Lower leg skin (tissue), 4 donors: ENCODE data around the gene MAGI3. TPM values are rescaled to one million over a fixed set of nuclear protein-coding genes. Genes with fewer than 3 reads are reported as not detected.
A peak's percentile ranks its signal among the peaks of the same experiment; 100 is the strongest.

Experiments used
- DNase-seq, 2 donors: peaks; one replicate each; pipeline ENCODE4 v3.0.0-alpha.2; 2019; ENCODE audit warnings: low spot score in 2 of 2
- H3K4me3 ChIP-seq: fragments of 200-600 bp; sonication (generic); 2 replicates; pipeline ENCODE4 v1.5.1; 2017; ENCODE audit warnings: mild to moderate bottlenecking, low read depth; ENCODE audit not compliant: poor library complexity, severe bottlenecking
- POLR2A ChIP-seq, 2 donors: fragments of 450-650 bp; IDR thresholded peaks; one replicate each; pipeline ENCODE4 v1.6.1; 2016 to 2017; ENCODE audit warnings: antibody characterized with exemption in 2 of 2, mild to moderate bottlenecking in 1 of 2, moderate library complexity in 1 of 2
- WGBS, 2 donors: methylation state at CpG; one replicate each; pipeline ENCODE4 v1.1.5; 2018; 5-methylcytosine and 5-hydroxymethylcytosine counted together
- intact Hi-C: fragments of 100-400 bp; cut with DNase I; formaldehyde crosslinking; loops from one replicate; pipeline ENCODE4 v1.15.0; 2023; ENCODE audit warnings: low total_unique reads
- total RNA-seq, 4 donors: library from RNA; depleted of rRNA; stranded (reverse); fragments of >200 nt; gene quantifications; one replicate each; pipeline ENCODE4 v1.1.0, GENCODE V29; 2016
- TF ChIP-seq, protein P1 (sequence below), 3 donors: fragments of 450-650 bp; IDR thresholded peaks; one replicate each; pipeline ENCODE4 v1.5.1; 2016; ENCODE audit warnings: antibody characterized with exemption in 3 of 3, mild to moderate bottlenecking in 3 of 3, moderate library complexity in 2 of 3

Gene MAGI3
- total RNA-seq, 4 donors from 2014 or later, result 6.8 to 14.2 (median 10.3) TPM

DNA sequence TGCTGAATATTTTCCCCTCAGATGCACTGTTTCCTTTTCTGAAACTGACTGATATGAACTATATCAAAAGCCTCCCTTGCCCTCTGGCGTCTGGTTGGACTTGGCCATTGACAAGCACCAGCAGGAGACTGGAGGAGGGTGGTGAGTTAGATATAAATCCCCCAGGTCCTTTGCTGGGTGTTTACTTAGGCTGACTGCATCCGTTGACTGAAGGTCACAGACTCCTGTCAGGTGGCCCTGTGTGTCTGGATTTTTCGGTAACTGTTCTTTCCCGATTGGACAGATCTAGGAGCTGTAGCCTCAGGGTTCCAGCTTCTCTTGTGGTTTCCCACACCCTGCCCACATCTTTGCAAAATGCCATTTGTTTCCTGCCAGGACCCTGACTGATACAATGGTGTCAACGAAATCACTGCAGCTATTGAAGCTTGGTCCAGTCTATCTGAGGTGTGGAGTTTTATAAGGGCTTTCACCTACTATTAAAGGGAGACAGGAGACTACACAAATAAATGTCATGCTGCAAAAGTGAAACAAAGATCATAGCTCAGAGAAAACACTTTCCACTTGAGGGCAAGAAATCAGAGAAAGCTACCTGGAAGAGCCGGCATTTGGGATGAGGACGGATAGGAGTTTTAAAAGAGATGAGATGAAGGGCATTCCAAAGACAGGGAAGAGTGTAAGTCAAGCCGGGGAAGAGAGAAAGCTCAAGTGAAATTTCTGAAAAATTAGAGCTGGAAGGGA, 1.5 kb upstream of the MAGI3 start:
- no peak for TF ChIP-seq POLR2A (IDR thresholded peaks at IDR 0.05)
- TF ChIP-seq, protein P1, sequence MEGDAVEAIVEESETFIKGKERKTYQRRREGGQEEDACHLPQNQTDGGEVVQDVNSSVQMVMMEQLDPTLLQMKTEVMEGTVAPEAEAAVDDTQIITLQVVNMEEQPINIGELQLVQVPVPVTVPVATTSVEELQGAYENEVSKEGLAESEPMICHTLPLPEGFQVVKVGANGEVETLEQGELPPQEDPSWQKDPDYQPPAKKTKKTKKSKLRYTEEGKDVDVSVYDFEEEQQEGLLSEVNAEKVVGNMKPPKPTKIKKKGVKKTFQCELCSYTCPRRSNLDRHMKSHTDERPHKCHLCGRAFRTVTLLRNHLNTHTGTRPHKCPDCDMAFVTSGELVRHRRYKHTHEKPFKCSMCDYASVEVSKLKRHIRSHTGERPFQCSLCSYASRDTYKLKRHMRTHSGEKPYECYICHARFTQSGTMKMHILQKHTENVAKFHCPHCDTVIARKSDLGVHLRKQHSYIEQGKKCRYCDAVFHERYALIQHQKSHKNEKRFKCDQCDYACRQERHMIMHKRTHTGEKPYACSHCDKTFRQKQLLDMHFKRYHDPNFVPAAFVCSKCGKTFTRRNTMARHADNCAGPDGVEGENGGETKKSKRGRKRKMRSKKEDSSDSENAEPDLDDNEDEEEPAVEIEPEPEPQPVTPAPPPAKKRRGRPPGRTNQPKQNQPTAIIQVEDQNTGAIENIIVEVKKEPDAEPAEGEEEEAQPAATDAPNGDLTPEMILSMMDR (IDR thresholded peaks at IDR 0.05), result no peak
- 19 to 24% methylated on average over 8 of the region's 8 CpGs for WGBS, 2 donors
- intact Hi-C loops, result no loop called here
- DNase-seq, result no peak
- H3K4me3 ChIP-seq, result no peak overlapping the region

DNA sequence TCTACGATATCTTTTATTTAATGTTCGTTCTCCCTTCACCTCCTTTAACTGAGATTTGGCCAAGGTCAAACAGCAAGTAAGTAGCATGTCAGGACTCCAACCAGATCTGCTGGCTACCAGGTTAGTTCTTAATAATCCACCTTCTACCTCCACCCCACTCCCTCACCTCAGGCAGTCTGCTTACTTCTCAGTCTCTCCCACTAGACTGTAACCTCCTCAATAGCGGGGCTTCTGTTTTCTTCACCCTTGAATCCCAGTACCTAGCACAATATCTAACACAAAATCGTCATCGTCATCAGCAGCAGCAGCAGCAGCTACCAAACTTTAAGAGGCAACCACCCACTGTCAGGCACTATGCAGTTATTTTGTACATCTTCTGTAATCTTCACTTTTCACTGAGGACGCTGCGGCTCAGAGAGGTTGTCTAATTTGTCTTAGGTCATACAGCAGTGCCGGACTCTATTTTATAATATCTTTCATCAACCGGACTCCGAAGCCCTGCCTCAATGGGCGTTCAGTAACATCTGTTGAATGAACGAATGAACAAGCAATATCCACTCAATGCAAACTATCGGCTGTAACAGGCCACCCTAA, 859 bp upstream of the MAGI3 start:
- H3K4me3 ChIP-seq, result peak overlapping the region; percentile 39
- WGBS, 2 donors, result 2 to 3% methylated on average over 13 of the region's 13 CpGs
- intact Hi-C loops, result no loop called here
- no peak for TF ChIP-seq POLR2A (IDR thresholded peaks at IDR 0.05)
- TF ChIP-seq, protein P1 (IDR thresholded peaks at IDR 0.05), result no peak
- no peak for DNase-seq

DNA sequence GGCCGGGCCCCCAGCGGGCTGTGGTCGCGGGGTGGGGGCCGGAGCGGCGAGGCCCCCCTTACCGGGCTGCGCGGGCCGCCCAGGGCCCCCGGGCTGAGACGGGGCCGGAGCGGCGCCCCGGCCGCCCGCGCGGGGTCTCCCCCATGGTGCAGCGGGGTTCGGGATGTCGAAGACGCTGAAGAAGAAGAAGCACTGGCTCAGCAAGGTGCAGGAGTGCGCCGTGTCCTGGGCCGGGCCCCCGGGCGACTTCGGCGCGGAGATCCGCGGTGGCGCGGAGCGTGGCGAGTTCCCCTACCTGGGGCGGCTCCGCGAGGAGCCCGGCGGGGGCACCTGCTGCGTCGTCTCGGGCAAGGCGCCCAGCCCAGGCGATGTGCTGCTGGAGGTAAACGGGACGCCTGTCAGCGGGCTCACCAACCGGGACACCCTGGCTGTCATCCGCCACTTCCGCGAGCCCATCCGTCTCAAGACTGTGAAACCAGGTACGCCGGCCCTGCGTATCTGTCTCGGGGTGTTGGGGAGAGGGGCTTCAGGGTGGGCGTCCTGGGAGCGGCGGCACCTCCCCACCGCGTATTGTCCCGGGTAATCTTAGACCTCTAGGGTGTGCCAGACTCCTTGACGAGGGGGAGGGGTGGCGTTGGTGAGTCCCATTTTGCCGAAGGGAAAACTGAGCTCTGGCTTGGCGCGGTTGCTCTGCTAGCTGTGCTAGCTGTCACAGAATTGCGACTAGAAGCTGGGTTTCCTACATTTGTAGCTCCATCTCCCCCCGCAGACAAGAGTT, 745 bp downstream of the MAGI3 start:
- intact Hi-C loops, result no loop called here
- no peak for TF ChIP-seq POLR2A (IDR thresholded peaks at IDR 0.05)
- TF ChIP-seq, protein P1 (IDR thresholded peaks at IDR 0.05), result no peak
- WGBS, 2 donors, result 0 to 4% methylated on average over 19 to 38 of the region's 74 CpGs
- peak overlapping the region; percentile 70 for H3K4me3 ChIP-seq
- peak; percentile 40 to 91 for DNase-seq

DNA sequence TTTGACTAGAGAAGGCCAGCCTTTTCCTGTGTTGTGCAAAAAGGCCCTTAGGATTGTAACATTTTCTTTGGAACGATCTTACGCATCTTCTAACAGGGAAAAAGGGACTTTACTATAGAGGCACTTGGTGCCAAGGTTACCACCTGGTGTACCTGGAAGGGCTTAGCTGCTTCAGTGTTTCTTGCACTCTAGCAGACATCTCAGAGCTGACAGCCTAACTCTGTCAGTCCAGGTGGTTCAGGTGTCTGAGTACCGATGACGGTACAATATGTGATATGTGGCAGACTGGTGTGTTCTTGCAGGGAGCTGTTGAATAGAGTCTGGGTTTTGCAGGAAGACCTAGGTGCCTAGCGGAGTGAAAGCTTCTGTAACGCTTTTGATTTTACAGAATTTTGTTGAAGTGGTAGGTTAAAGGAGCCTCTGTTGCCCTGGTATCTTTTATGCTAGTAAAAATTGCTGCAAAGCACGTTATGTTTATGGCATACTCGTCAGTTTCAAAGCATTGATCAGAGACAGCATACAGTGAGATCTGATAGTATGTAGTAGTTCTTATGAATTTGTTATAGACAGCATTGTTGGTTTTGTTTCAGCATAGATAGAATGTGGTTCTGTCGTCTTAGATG, 1.4 kb downstream of the MAGI3 start:
- DNase-seq, result no peak
- intact Hi-C loops, result no loop called here
- 5 to 6% methylated on average over 9 of the region's 9 CpGs for WGBS, 2 donors
- peak overlapping the region; percentile 70 for H3K4me3 ChIP-seq
- TF ChIP-seq, protein P1 (IDR thresholded peaks at IDR 0.05), result no peak
- no peak for TF ChIP-seq POLR2A (IDR thresholded peaks at IDR 0.05)

- 46 to 54% methylated on average over 3 of the region's 3 CpGs for WGBS, 2 donors
- DNase-seq, result no peak
- no peak for TF ChIP-seq POLR2A (IDR thresholded peaks at IDR 0.05)
- TF ChIP-seq, protein P1 (IDR thresholded peaks at IDR 0.05), result no peak
- no peak overlapping the region for H3K4me3 ChIP-seq
- intact Hi-C loops, result no loop called here
These were observed 2.3 kb downstream of the MAGI3 start for GRCh38 chr1:113392541-113393128.
